PC-3 (cell line): ENCODE results near the gene OSBPL6. TPM values are rescaled to one million over a fixed set of nuclear protein-coding genes. Genes with fewer than 3 reads are reported as not detected.
A peak's percentile ranks its signal among the peaks of the same experiment; 100 is the strongest.

Experiments
- ATAC-seq: fragments of 200-7000 bp; cut with Tn5 transposase; 2 replicates; pipeline ENCODE4 v1.9.1; 2020; ENCODE audit warnings: mild to moderate bottlenecking, moderate library complexity
- BruUV-seq: library from RNA; stranded (reverse); fragments of 400-500 nt; replicated peaks from 2 replicates; lab custom pipeline; 2021; lab: Mats Ljungman, UMichigan
- CTCF ChIA-PET: fragments of 300-600 bp; sonication (Branson Sonifier 250); formaldehyde crosslinking; loops from one replicate; lab custom pipeline; 2022; ENCODE audit warnings: antibody characterized with exemption; lab: Charles Lee
- POLR2A ChIA-PET: fragments of 300-600 bp; sonication (Branson Sonifier 250); formaldehyde crosslinking; loops from one replicate; lab custom pipeline; 2022; ENCODE audit warnings: antibody characterized with exemption; ENCODE audit not compliant: unreplicated experiment; lab: Charles Lee
- DNase-seq: peaks from one replicate; pipeline ENCODE4 v3.0.0-alpha.2; 2015
- H2AFZ ChIP-seq: fragments of 300-600 bp; sonication (generic); 2 replicates; pipeline ENCODE4 v1.6.0; 2016; ENCODE audit warnings: antibody characterized with exemption, low read length
- H3F3A ChIP-seq: fragments of 300-600 bp; sonication (generic); one replicate; pipeline ENCODE4 v1.6.0; 2017; ENCODE audit warnings: antibody characterized with exemption, low read length, control low read depth, mild to moderate bottlenecking; ENCODE audit not compliant: unreplicated experiment
- H3K27ac ChIP-seq: fragments of 300-600 bp; sonication (generic); 2 replicates; pipeline ENCODE4 v1.5.1; 2016; ENCODE audit warnings: mild to moderate bottlenecking, low read length
- H3K27me3 ChIP-seq: fragments of 300-600 bp; sonication (generic); 2 replicates; pipeline ENCODE4 v1.6.1; 2016; ENCODE audit warnings: low read length, mixed read lengths
- H3K36me3 ChIP-seq: fragments of 300-600 bp; sonication (generic); 2 replicates; pipeline ENCODE4 v1.6.1; 2016; ENCODE audit warnings: low read depth, mixed run types, low read length, mixed read lengths
- H3K4me1 ChIP-seq: fragments of 300-600 bp; sonication (generic); 2 replicates; pipeline ENCODE4 v1.5.1; 2016; ENCODE audit warnings: low read length; ENCODE audit not compliant: insufficient read depth
- H3K4me2 ChIP-seq: fragments of 300-600 bp; sonication (generic); 2 replicates; pipeline ENCODE4 v1.6.0; 2016; ENCODE audit warnings: low read length
- H3K4me3 ChIP-seq: fragments of 300-600 bp; sonication (generic); 2 replicates; pipeline ENCODE4 v1.5.1; 2016; ENCODE audit warnings: mild to moderate bottlenecking, low read length, mixed read lengths
- H3K79me2 ChIP-seq: fragments of 300-600 bp; sonication (generic); 2 replicates; pipeline ENCODE4 v1.6.1; 2017; ENCODE audit warnings: low read length, mixed read lengths
- H3K9ac ChIP-seq: fragments of 300-600 bp; sonication (generic); 2 replicates; pipeline ENCODE4 v1.6.0; 2016; ENCODE audit warnings: mild to moderate bottlenecking, low read length
- H3K9me2 ChIP-seq: fragments of 300-600 bp; sonication (generic); replicated peaks from 2 replicates; pipeline ENCODE4 v1.6.1; 2016; ENCODE audit warnings: mixed run types, low read length, mixed read lengths
- H3K9me3 ChIP-seq: fragments of 300-600 bp; sonication (generic); 2 replicates; pipeline ENCODE4 v1.6.1; 2016; ENCODE audit warnings: low read length, mixed read lengths
- H4K20me1 ChIP-seq: fragments of 300-600 bp; sonication (generic); 2 replicates; pipeline ENCODE4 v1.6.1; 2016; ENCODE audit warnings: low read length, mixed read lengths
- CTCF ChIP-seq: fragments of 300-600 bp; sonication (generic); conservative IDR thresholded peaks from 2 replicates; pipeline ENCODE4 v1.5.1; 2017; ENCODE audit warnings: antibody characterized with exemption, low read depth, mild to moderate bottlenecking, low read length
- EZH2 ChIP-seq: fragments of 300-600 bp; sonication (generic); IDR thresholded peaks from one replicate; pipeline ENCODE4 v1.6.1; 2017; ENCODE audit warnings: antibody characterized with exemption, mild to moderate bottlenecking, low read length; ENCODE audit not compliant: unreplicated experiment
- EZH2phosphoT487 ChIP-seq: fragments of 300-600 bp; sonication (generic); IDR thresholded peaks from 2 replicates; pipeline ENCODE4 v1.6.1; 2018; ENCODE audit warnings: mild to moderate bottlenecking, antibody characterized with exemption, low read length, borderline replicate concordance
- intact Hi-C: fragments of 100-400 bp; cut with micrococcal nuclease; formaldehyde crosslinking; loops from 2 replicates; pipeline ENCODE4 v1.9.0; 2023
- total RNA-seq: library from RNA; depleted of rRNA; stranded (reverse); fragments of >200 nt; gene quantifications from 2 replicates; pipeline ENCODE4 v1.2.3, GENCODE V29; 2014

Gene OSBPL6
- total RNA-seq, 1 experiment from 2014 or later: 4.0 TPM

- ChIA-PET CTCF (no interaction called here), POLR2A (interaction anchor here (0.7 kb wide), 1 partner anchor 62 kb away, joined by 3 read pairs; no protein-coding TSS in a partner anchor)
- BruUV-seq: no TSS peak
- peak; percentile 33 for DNase-seq
- intact Hi-C loops: no loop called here
- Histone ChIP-seq H3K79me2 (no peaks in the 10 kb centered on the region), H4K20me1 (no peaks in the 10 kb centered on the region), H3K27ac (no peak overlapping the region), H2AFZ (no peak overlapping the region), H3K9me3 (no peaks in the 10 kb centered on the region), H3K4me3 (no peak overlapping the region), H3K27me3 (no peaks in the 10 kb centered on the region), H3K9ac (no peak overlapping the region), H3K4me1 (peaks cover 11% of the 10 kb centered on the region), H3K9me2 (no peaks in the 10 kb centered on the region), H3F3A (no peaks in the 10 kb centered on the region), H3K4me2 (no peak overlapping the region), H3K36me3 (no peaks in the 10 kb centered on the region)
- no peak for ATAC-seq
- TF ChIP-seq EZH2phosphoT487: no peak
- no peak for TF ChIP-seq CTCF
- no peak for TF ChIP-seq EZH2
Measured at GRCh38 chr2:178233428-178233827, 39.1 kb downstream of the OSBPL6 start.

- peaks cover 16% of the 10 kb centered on the region for H3K4me1 ChIP-seq
Measured at GRCh38 chr2:178234648-178235047, 40.3 kb downstream of the OSBPL6 start.

More at GRCh38 chr2:178234648-178235047, 40.3 kb downstream of the OSBPL6 start:
- Histone ChIP-seq H2AFZ (no peak overlapping the region), H3K9me2 (no peaks in the 10 kb centered on the region), H3K4me3 (no peak overlapping the region), H3K4me2 (no peak overlapping the region), H3K9ac (no peak overlapping the region), H3K36me3 (no peaks in the 10 kb centered on the region), H3K79me2 (no peaks in the 10 kb centered on the region), H3K9me3 (no peaks in the 10 kb centered on the region), H3K27ac (no peak overlapping the region), H3K27me3 (no peaks in the 10 kb centered on the region), H3F3A (no peaks in the 10 kb centered on the region), H4K20me1 (no peaks in the 10 kb centered on the region)
- DNase-seq: no peak
- intact Hi-C loops: no loop called here
- no peak for TF ChIP-seq EZH2phosphoT487
- no peak for TF ChIP-seq CTCF
- TF ChIP-seq EZH2: no peak
- CTCF ChIA-PET: no interaction called here
- no peak for ATAC-seq
- no TSS peak for BruUV-seq
- POLR2A ChIA-PET: no interaction called here
